ES-I3 (cell line): ENCODE results near the gene SLC25A42.
A peak's percentile ranks its signal among the peaks of the same experiment; 100 is the strongest.

ENCODE experiments used
- H3K36me3 ChIP-seq: 2 replicates; pipeline ENCODE4 v1.6.1; 2013; ENCODE audit warnings: mild to moderate bottlenecking, low read length, control low read depth, moderate library complexity; ENCODE audit not compliant: insufficient read depth
- H3K4me1 ChIP-seq: 2 replicates; pipeline ENCODE4 v1.6.1; 2013; ENCODE audit warnings: mild to moderate bottlenecking, control low read depth, low read length; ENCODE audit not compliant: insufficient read depth
- H3K9ac ChIP-seq: 2 replicates; pipeline ENCODE4 v1.6.1; 2013; ENCODE audit warnings: low read depth, mild to moderate bottlenecking, low read length, moderate library complexity
- H3K9me3 ChIP-seq: 2 replicates; pipeline ENCODE4 v1.6.1; 2013; ENCODE audit warnings: mild to moderate bottlenecking, low read length, moderate library complexity; ENCODE audit not compliant: control insufficient read depth, insufficient read depth

SLC25A42 gene

GRCh38 chr19:19034204-19034624 is 29.6 kb upstream of the SLC25A42 start:
- H3K9ac ChIP-seq: peak overlapping the region; percentile 89
- H3K36me3 ChIP-seq: peaks cover 12% of the 10 kb centered on the region
- H3K9me3 ChIP-seq: peaks cover 11% of the 10 kb centered on the region; the same call in 1 of the 2 replicates
- no peaks in the 10 kb centered on the region; the same call in 1 of the 2 replicates for H3K4me1 ChIP-seq

GRCh38 chr19:19039901-19040300 is 23.9 kb upstream of the SLC25A42 start:
- Histone ChIP-seq H3K36me3 (peaks cover 7% of the 10 kb centered on the region; the same call in 1 of the 2 replicates), H3K9ac (no peak overlapping the region)

GRCh38 chr19:19040417-19040816 is 23.4 kb upstream of the SLC25A42 start:
- Histone ChIP-seq H3K9me3 (peaks cover 11% of the 10 kb centered on the region; the same call in 1 of the 2 replicates), H3K9ac (no peak overlapping the region), H3K36me3 (peaks cover 7% of the 10 kb centered on the region; the same call in 1 of the 2 replicates), H3K4me1 (no peaks in the 10 kb centered on the region)

More at GRCh38 chr19:19039901-19040300, 23.9 kb upstream of the SLC25A42 start:
- H3K4me1 ChIP-seq: no peaks in the 10 kb centered on the region
- H3K9me3 ChIP-seq: peaks cover 11% of the 10 kb centered on the region; the same call in 1 of the 2 replicates

GRCh38 chr19:19042732-19043280 is 21.0 kb upstream of the SLC25A42 start:
- peaks cover 2% of the 10 kb centered on the region; the same call in 1 of the 2 replicates for H3K9me3 ChIP-seq
- H3K36me3 ChIP-seq: peaks cover 5% of the 10 kb centered on the region; the same call in 1 of the 2 replicates
- no peak overlapping the region for H3K9ac ChIP-seq
- H3K4me1 ChIP-seq: no peaks in the 10 kb centered on the region

GRCh38 chr19:19043481-19043880 is 20.3 kb upstream of the SLC25A42 start:
- Histone ChIP-seq H3K9me3 (no peaks in the 10 kb centered on the region), H3K36me3 (peaks cover 4% of the 10 kb centered on the region; the same call in 1 of the 2 replicates), H3K4me1 (no peaks in the 10 kb centered on the region), H3K9ac (no peak overlapping the region)

- Histone ChIP-seq H3K9ac (no peak overlapping the region), H3K4me1 (no peaks in the 10 kb centered on the region), H3K36me3 (peaks cover 4% of the 10 kb centered on the region; the same call in 1 of the 2 replicates), H3K9me3 (no peaks in the 10 kb centered on the region)
These were observed 19.9 kb upstream of the SLC25A42 start for GRCh38 chr19:19043881-19044280.

GRCh38 chr19:19049406-19049805 is 14.4 kb upstream of the SLC25A42 start:
- H3K4me1 ChIP-seq: no peaks in the 10 kb centered on the region
- no peaks in the 10 kb centered on the region for H3K9me3 ChIP-seq
- H3K36me3 ChIP-seq: peaks cover 12% of the 10 kb centered on the region
- no peak overlapping the region for H3K9ac ChIP-seq

- H3K9ac ChIP-seq: no peak overlapping the region
- peaks cover 15% of the 10 kb centered on the region for H3K36me3 ChIP-seq
- H3K9me3 ChIP-seq: no peaks in the 10 kb centered on the region
- H3K4me1 ChIP-seq: no peaks in the 10 kb centered on the region
These were observed 13.7 kb upstream of the SLC25A42 start for GRCh38 chr19:19050104-19050503.

- H3K9ac ChIP-seq: no peak overlapping the region
- no peaks in the 10 kb centered on the region for H3K9me3 ChIP-seq
- H3K36me3 ChIP-seq: peaks cover 18% of the 10 kb centered on the region
- no peaks in the 10 kb centered on the region for H3K4me1 ChIP-seq
These were observed 13.1 kb upstream of the SLC25A42 start for GRCh38 chr19:19050731-19051130.

GRCh38 chr19:19051478-19052213 is 12.1 kb upstream of the SLC25A42 start:
- Histone ChIP-seq H3K9ac (no peak overlapping the region), H3K4me1 (no peaks in the 10 kb centered on the region), H3K9me3 (no peaks in the 10 kb centered on the region), H3K36me3 (peaks cover 18% of the 10 kb centered on the region)

GRCh38 chr19:19052921-19053320 is 10.9 kb upstream of the SLC25A42 start:
- Histone ChIP-seq H3K36me3 (peaks cover 24% of the 10 kb centered on the region), H3K9ac (no peak overlapping the region), H3K4me1 (no peaks in the 10 kb centered on the region), H3K9me3 (no peaks in the 10 kb centered on the region)

GRCh38 chr19:19053508-19054314 is 10.1 kb upstream of the SLC25A42 start:
- Histone ChIP-seq H3K36me3 (peaks cover 24% of the 10 kb centered on the region), H3K4me1 (no peaks in the 10 kb centered on the region), H3K9me3 (no peaks in the 10 kb centered on the region), H3K9ac (no peak overlapping the region)

- no peaks in the 10 kb centered on the region for H3K9me3 ChIP-seq
- no peak overlapping the region for H3K9ac ChIP-seq
- no peaks in the 10 kb centered on the region for H3K4me1 ChIP-seq
- H3K36me3 ChIP-seq: peaks cover 24% of the 10 kb centered on the region
These were observed 9.4 kb upstream of the SLC25A42 start for GRCh38 chr19:19054315-19054938.

- Histone ChIP-seq H3K4me1 (no peaks in the 10 kb centered on the region), H3K36me3 (peaks cover 24% of the 10 kb centered on the region)
These were observed 8.8 kb upstream of the SLC25A42 start for GRCh38 chr19:19054939-19055440.

More at GRCh38 chr19:19054939-19055440, 8.8 kb upstream of the SLC25A42 start:
- no peak overlapping the region for H3K9ac ChIP-seq
- no peaks in the 10 kb centered on the region for H3K9me3 ChIP-seq
